HepG2 (cell line): ENCODE results near the gene SYT1. TPM values are rescaled to one million over a fixed set of nuclear protein-coding genes. Genes with fewer than 3 reads are reported as not detected.

Source experiments
- ATAC-seq: fragments of 200-7000 bp; cut with Tn5 transposase; 3 replicates; pipeline ENCODE4 v1.9.1; 2020; ENCODE audit warnings: mild to moderate bottlenecking, moderate library complexity
- BruUV-seq: library from RNA; stranded (reverse); fragments of 400-500 nt; replicated peaks from 2 replicates; lab custom pipeline; 2021; lab: Mats Ljungman, UMichigan
- CTCF ChIA-PET: fragments of 300-600 bp; formaldehyde crosslinking; extraction: SDS; loops from one replicate; lab custom pipeline; 2021; ENCODE audit warnings: low total read pairs, inconsistent platforms, low intra/inter-chr PET ratio; lab: Yijun Ruan, JAX
- POLR2A ChIA-PET: fragments of 350-600 bp; sonication (Branson Sonifier 250); formaldehyde crosslinking; loops from one replicate; lab custom pipeline; 2020; ENCODE audit warnings: antibody characterized with exemption, inconsistent platforms; lab: Yijun Ruan, JAX
- DNase-seq: peaks from one replicate; pipeline ENCODE4 v3.0.0-alpha.2; 2015; ENCODE audit warnings: low spot score
- FAIRE-seq: peaks from 3 replicates; lab custom pipeline; 2011; peaks lifted over from hg19 to GRCh38; lab: Jason Lieb, UNC
- H2AFZ ChIP-seq: one replicate; pipeline ENCODE4 v1.6.1; 2011; ENCODE audit warnings: low read length, inconsistent platforms
- H3K27ac ChIP-seq: fragments of 300-600 bp; 3 replicates; pipeline ENCODE4 v1.8.0; 2011; ENCODE audit warnings: mixed run types, mild to moderate bottlenecking, mixed read lengths, low read length, inconsistent platforms; ENCODE audit not compliant: insufficient read depth; ENCODE audit errors: extremely low read length
- H3K27me3 ChIP-seq, 2 experiments: fragments of 200-600 bp in 1 of 2; 2 replicates in 1 of 2; 3 replicates in 1 of 2; pipeline versions ENCODE4 v1.6.0 to v1.8.0; 2011; ENCODE audit warnings: low read length in 2 of 2, mild to moderate bottlenecking in 2 of 2, moderate library complexity in 2 of 2, inconsistent platforms in 1 of 2; ENCODE audit not compliant: insufficient read depth in 2 of 2, control insufficient read depth in 1 of 2
- H3K36me3 ChIP-seq, 2 experiments: fragments of 200-600 bp in 1 of 2; replicated peaks in 1 of 2; 2 replicates in 1 of 2; 3 replicates in 1 of 2; pipeline versions ENCODE4 v1.5.1 to v1.8.0; 2011; ENCODE audit warnings: low read length in 2 of 2, inconsistent platforms in 1 of 2; ENCODE audit not compliant: insufficient read depth in 2 of 2, control insufficient read depth in 1 of 2
- H3K4me1 ChIP-seq: 2 replicates; pipeline ENCODE4 v1.5.1; 2012; ENCODE audit warnings: low read length, inconsistent platforms; ENCODE audit not compliant: insufficient read depth
- H3K4me2 ChIP-seq: 2 replicates; pipeline ENCODE4 v1.6.0; 2011; ENCODE audit warnings: low read depth, low read length, inconsistent platforms
- H3K4me3 ChIP-seq, 3 experiments: fragments of 200-600 bp in 1 of 3; sonication (generic), shearing (Covaris generic) in 1 of 3; replicated peaks in 1 of 3; 2 replicates each; pipeline ENCODE4 v1.5.1; 2011 to 2016; ENCODE audit warnings: low read length in 3 of 3, inconsistent platforms in 2 of 3, low read depth in 2 of 3, mild to moderate bottlenecking in 2 of 3, control low read depth in 1 of 3, mixed read lengths in 1 of 3; ENCODE audit not compliant: insufficient read depth in 1 of 3
- H3K79me2 ChIP-seq: one replicate; pipeline ENCODE4 v1.6.1; 2011; ENCODE audit warnings: low read length, inconsistent platforms; ENCODE audit not compliant: insufficient read depth
- H3K9ac ChIP-seq: 2 replicates; pipeline ENCODE4 v1.6.0; 2011; ENCODE audit warnings: mild to moderate bottlenecking, low read depth, low read length, inconsistent platforms; ENCODE audit not compliant: insufficient read depth
- H3K9me3 ChIP-seq: 2 replicates; pipeline ENCODE4 v1.5.1; 2012; ENCODE audit warnings: mild to moderate bottlenecking, low read length
- H4K20me1 ChIP-seq: 2 replicates; pipeline ENCODE4 v1.6.0; 2011; ENCODE audit warnings: inconsistent platforms, mild to moderate bottlenecking, low read length, moderate library complexity; ENCODE audit not compliant: insufficient read depth
- ATF7-NPFF ChIP-seq: sonication (generic); formaldehyde crosslinking; IDR thresholded peaks from 2 replicates; pipeline ENCODE4 v1.8.1; 2023; ENCODE audit warnings: mild to moderate bottlenecking, low read depth, missing genetic modification reagents, moderate library complexity
- BCLAF1 ChIP-seq: fragments of 450-650 bp; IDR thresholded peaks from 2 replicates; pipeline ENCODE4 v1.6.1; 2017; ENCODE audit warnings: mild to moderate bottlenecking
- CAMTA2 ChIP-seq: sonication (generic); formaldehyde crosslinking; IDR thresholded peaks from 2 replicates; pipeline ENCODE4 v1.4.0; 2020; ENCODE audit warnings: mild to moderate bottlenecking, missing genetic modification reagents, borderline replicate concordance
- CENPT ChIP-seq: sonication (generic); formaldehyde crosslinking; IDR thresholded peaks from 2 replicates; pipeline ENCODE4 v1.8.0; 2022; ENCODE audit warnings: low read depth, mild to moderate bottlenecking, moderate library complexity, missing genetic modification reagents
- CENPX ChIP-seq: sonication (generic); formaldehyde crosslinking; IDR thresholded peaks from 2 replicates; pipeline ENCODE4 v1.9.0; 2021; ENCODE audit warnings: mild to moderate bottlenecking, missing genetic modification reagents, moderate library complexity
- ERF ChIP-seq: IDR thresholded peaks from 2 replicates; pipeline ENCODE4 v1.6.1; 2018; ENCODE audit warnings: missing biosample characterization, missing genetic modification reagents
- HDAC6 ChIP-seq: fragments of 200-600 bp; sonication (generic); IDR thresholded peaks from 2 replicates; pipeline ENCODE4 v1.7.0; 2017; ENCODE audit warnings: mild to moderate bottlenecking, antibody characterized with exemption, low read length, low read depth
- HOXA9 ChIP-seq: sonication (generic); formaldehyde crosslinking; IDR thresholded peaks from 2 replicates; pipeline ENCODE4 v1.8.1; 2022; ENCODE audit warnings: missing genetic modification reagents, mild to moderate bottlenecking, moderate library complexity, borderline replicate concordance
- IKZF1 ChIP-seq: fragments of 450-650 bp; IDR thresholded peaks from 2 replicates; pipeline ENCODE4 v1.7.1; 2016
- PRDM4 ChIP-seq: sonication (generic); formaldehyde crosslinking; IDR thresholded peaks from 2 replicates; pipeline ENCODE4 v1.9.0; 2021; ENCODE audit warnings: missing genetic modification reagents, borderline replicate concordance
- RARG ChIP-seq: sonication (generic); formaldehyde crosslinking; IDR thresholded peaks from 2 replicates; pipeline ENCODE4 v1.4.0; 2020; ENCODE audit warnings: low read depth, mild to moderate bottlenecking, missing genetic modification reagents
- RFX1 ChIP-seq: fragments of 450-650 bp; IDR thresholded peaks from 2 replicates; pipeline ENCODE4 v1.6.1; 2017
- SP140L ChIP-seq: sonication (generic); formaldehyde crosslinking; IDR thresholded peaks from 2 replicates; pipeline ENCODE4 v1.4.0; 2020; ENCODE audit warnings: missing genetic modification reagents, borderline replicate concordance
- TEAD2 ChIP-seq: sonication (generic); formaldehyde crosslinking; IDR thresholded peaks from 2 replicates; pipeline ENCODE4 v1.9.0; 2021; ENCODE audit warnings: missing genetic modification reagents
- ZBTB33 ChIP-seq: sonication (generic); formaldehyde crosslinking; IDR thresholded peaks from 2 replicates; pipeline ENCODE4 v1.4.0; 2020; ENCODE audit warnings: missing genetic modification reagents
- ZNF124 ChIP-seq: sonication (generic); formaldehyde crosslinking; IDR thresholded peaks from 2 replicates; pipeline ENCODE4 v1.4.0; 2020; ENCODE audit warnings: missing genetic modification reagents
- ZNF354B ChIP-seq: sonication (generic); formaldehyde crosslinking; IDR thresholded peaks from 2 replicates; pipeline ENCODE4 v1.8.0; 2022; ENCODE audit warnings: mild to moderate bottlenecking, missing genetic modification reagents
- ZNF446 ChIP-seq: sonication (generic); formaldehyde crosslinking; IDR thresholded peaks from 2 replicates; pipeline ENCODE4 v1.5.0; 2020; ENCODE audit warnings: mild to moderate bottlenecking, missing genetic modification reagents
- ZNF773 ChIP-seq: sonication (generic); formaldehyde crosslinking; IDR thresholded peaks from 2 replicates; pipeline ENCODE4 v1.4.0; 2020; ENCODE audit warnings: missing genetic modification reagents, borderline replicate concordance
- WGBS: methylation state at CpG from one replicate; pipeline ENCODE4 v1.1.6; 2017; ENCODE audit warnings: low lambda C conversion rate; 5-methylcytosine and 5-hydroxymethylcytosine counted together
- in situ Hi-C: cut with HindIII; loops from 2 replicates; pipeline ENCODE4 v1.10.0; 2017; ENCODE audit warnings: low pct_unique_long_range_greater_than_20kb; ENCODE audit not compliant: extremely low pct_ligation_motif_present
- intact Hi-C: fragments of 100-400 bp; cut with micrococcal nuclease; formaldehyde crosslinking; loops from one replicate; pipeline ENCODE4 v1.10.0; 2022; ENCODE audit not compliant: unreplicated experiment
- polyA plus RNA-seq, 8 experiments: library from polyadenylated mRNA; depleted of rRNA in 3 of 8; stranded (reverse) in 7 of 8; unstranded in 1 of 8; fragments of >200 nt; fragmentation: Illumina TruSeq in 4 of 8; extraction: Trizol in 4 of 8; gene quantifications; 2 replicates each; pipeline versions ENCODE4 v1.2.1 to v1.2.3, GENCODE V29; 2011 to 2016; ENCODE audit warnings: low read depth in 4 of 8, missing spikeins in 1 of 8, mixed read lengths in 1 of 8; ENCODE audit not compliant: insufficient read depth in 1 of 8
- total RNA-seq, 5 experiments: library from RNA; depleted of rRNA; stranded (reverse); fragments of >200 nt; fragmentation: Illumina TruSeq; extraction: Trizol; gene quantifications; 2 replicates each; pipeline ENCODE4 v1.2.3, GENCODE V29; 2016; ENCODE audit warnings: low read depth in 1 of 5

Gene SYT1
- total and polyA plus RNA-seq, 2 of the 13 experiments (the other 11 are each of a cell fraction or from before 2014, with no cell fraction given) = not detected

GRCh38 chr12:79317179-79317847 lies 452.7 kb downstream of the SYT1 start:
- POLR2A ChIA-PET = no interaction called here
- no TSS peak for BruUV-seq
- H3K27me3 ChIP-seq = no peaks in the 10 kb centered on the region; a peak in 2 of 5 replicates
- no peak overlapping the region for H3K4me3 ChIP-seq
- intact Hi-C loops (no loop called here), in situ Hi-C loops (no loop called here)
- FAIRE-seq (no peak), ATAC-seq (no peak), DNase-seq (no peak)
- H3K27ac ChIP-seq = no peak overlapping the region
- no peak overlapping the region for H3K9ac ChIP-seq
- CTCF ChIA-PET = no interaction called here
- H4K20me1 ChIP-seq = no peaks in the 10 kb centered on the region
- 34% methylated on average over 10 of the region's 10 CpGs for WGBS
- TF ChIP-seq BCLAF1 (no peak), HOXA9 (no peak), ZNF354B (CRISPR knock-in tag) (no peak), CAMTA2 (CRISPR knock-in tag) (no peak), ZNF446 (CRISPR knock-in tag) (no peak), SP140L (no peak), RFX1 (no peak), PRDM4 (CRISPR knock-in tag) (no peak), ZBTB33 (no peak), CENPT (CRISPR knock-in tag) (no peak), HDAC6 (no peak), ZNF124 (CRISPR knock-in tag) (no peak), TEAD2 (no peak), CENPX (no peak), ERF (CRISPR knock-in tag) (no peak), ATF7-NPFF (CRISPR knock-in tag) (no peak), ZNF773 (CRISPR knock-in tag) (no peak), RARG (CRISPR knock-in tag) (no peak), IKZF1 (no peak)
- H3K4me1 ChIP-seq = no peaks in the 10 kb centered on the region
- no peak overlapping the region for H2AFZ ChIP-seq
- H3K36me3 ChIP-seq = no peaks in the 10 kb centered on the region
- no peak overlapping the region for H3K4me2 ChIP-seq
- no peaks in the 10 kb centered on the region for H3K79me2 ChIP-seq
- H3K9me3 ChIP-seq = no peaks in the 10 kb centered on the region
